Fibroblast of skin of left quadriceps (primary cell): ENCODE data around the gene RPL28.
"Not testable (repeated sequence)": the region's sequence is repeated elsewhere in the genome, so short reads cannot be mapped to it uniquely, and the experiment has no call there.

ENCODE experiments used
- DNase-seq, 2 experiments: peaks; one replicate each; pipeline ENCODE4 v3.0.0-alpha.2; 2013; ENCODE audit warnings: low read depth in 2 of 2

RPL28 gene

GRCh38 chr19:55426042-55426441, 40.3 kb downstream of the RPL28 start:
- DNase-seq = no peak

- DNase-seq = no peak
These were observed 45.5 kb downstream of the RPL28 start for GRCh38 chr19:55431183-55431582.

- DNase-seq = no peak
These were observed 46.7 kb downstream of the RPL28 start for GRCh38 chr19:55432241-55432959.

- DNase-seq = no peak
These were observed 47.6 kb downstream of the RPL28 start for GRCh38 chr19:55433292-55433691.

GRCh38 chr19:55434356-55434919, 48.7 kb downstream of the RPL28 start:
- no peak for DNase-seq

GRCh38 chr19:55435020-55435419, 49.3 kb downstream of the RPL28 start:
- DNase-seq = no peak

- no peak for DNase-seq
These were observed 51.1 kb downstream of the RPL28 start for GRCh38 chr19:55436847-55437246.

- DNase-seq = no peak
These were observed 51.7 kb downstream of the RPL28 start for GRCh38 chr19:55437410-55437809.

GRCh38 chr19:55439052-55439451, 53.3 kb downstream of the RPL28 start:
- DNase-seq = no peak

GRCh38 chr19:55440411-55441105, 54.8 kb downstream of the RPL28 start:
- DNase-seq = no peak

GRCh38 chr19:55441319-55441691, 55.6 kb downstream of the RPL28 start:
- DNase-seq = no peak

GRCh38 chr19:55441692-55442321, 56.1 kb downstream of the RPL28 start:
- no peak for DNase-seq

- no peak for DNase-seq
These were observed 56.7 kb downstream of the RPL28 start for GRCh38 chr19:55442372-55442961.

- no peak for DNase-seq
These were observed 57.5 kb downstream of the RPL28 start, which contains the start of gene SHISA7 for GRCh38 chr19:55443045-55443823. Gene SHISA7 (minus strand): TSS chr19:55443300. CDS start chr19:55442863, 437 bp downstream.

- no peak for DNase-seq
These were observed 58.2 kb downstream of the RPL28 start for GRCh38 chr19:55443824-55444480.

- no peak for DNase-seq
These were observed 58.9 kb downstream of the RPL28 start for GRCh38 chr19:55444646-55445045.

GRCh38 chr19:55446060-55446459, 60.3 kb downstream of the RPL28 start:
- no peak for DNase-seq

GRCh38 chr19:55447421-55448174, 61.9 kb downstream of the RPL28 start:
- DNase-seq = no peak

- DNase-seq = not testable (repeated sequence)
These were observed 62.4 kb downstream of the RPL28 start for GRCh38 chr19:55448175-55448490.

- no peak for DNase-seq
These were observed 63.7 kb downstream of the RPL28 start for GRCh38 chr19:55449469-55449868.
